Body of pancreas (tissue), 4 donors: ENCODE measurements around the gene SYNPO2. TPM values are rescaled to one million over a fixed set of nuclear protein-coding genes. Genes with fewer than 3 reads are reported as not detected.
"Not testable (repeated sequence)": the region's sequence is repeated elsewhere in the genome, so short reads cannot be mapped to it uniquely, and the experiment has no call there.

Experiments
- ATAC-seq: fragments of 150-250 bp; one replicate; pipeline ENCODE4 v1.9.1; 2016
- DNase-seq, 4 donors: peaks; one replicate each; pipeline ENCODE4 v3.0.0-alpha.2; 2019
- H3K27ac ChIP-seq, 4 donors: fragments of 200-600 bp; sonication (generic); 1 replicate in 3 of 4; 2 replicates in 1 of 4; pipeline versions ENCODE4 v1.5.1 to v1.6.1; 2016 to 2019; ENCODE audit warnings: mild to moderate bottlenecking in 1 of 4, mixed read lengths in 1 of 4, moderate library complexity in 1 of 4
- H3K27me3 ChIP-seq, 2 donors: fragments of 200-600 bp; sonication (generic); one replicate each; pipeline ENCODE4 v1.6.0; 2016; ENCODE audit warnings: mild to moderate bottlenecking in 1 of 2
- H3K36me3 ChIP-seq, 2 donors: fragments of 200-600 bp; sonication (generic); replicated peaks in 1 of 2; 2 replicates each; pipeline ENCODE4 v1.5.1; 2016; ENCODE audit warnings: low read depth in 2 of 2; ENCODE audit not compliant: insufficient read depth in 1 of 2
- H3K4me1 ChIP-seq: fragments of 200-600 bp; sonication (generic); one replicate; pipeline ENCODE4 v1.6.0; 2016
- H3K4me3 ChIP-seq, 2 donors: fragments of 200-600 bp; sonication (generic); 1 replicate in 1 of 2; 2 replicates in 1 of 2; pipeline ENCODE4 v1.5.1; 2016 to 2019
- H3K9me3 ChIP-seq, 3 donors: fragments of 200-600 bp; sonication (generic); 1 replicate in 2 of 3; 2 replicates in 1 of 3; pipeline ENCODE4 v1.5.1; 2016
- CTCF ChIP-seq, 7 experiments: fragments of 450-650 bp in 4 of 7; fragments of 200-600 bp in 3 of 7; sonication (generic) in 3 of 7; IDR thresholded peaks; one replicate each; pipeline ENCODE4 v1.5.1; 2016 to 2019; ENCODE audit warnings: antibody characterized with exemption in 7 of 7
- POLR2A ChIP-seq, 3 donors: fragments of 450-650 bp; IDR thresholded peaks; one replicate each; pipeline ENCODE4 v1.6.1; 2016; ENCODE audit warnings: antibody characterized with exemption in 3 of 3, mild to moderate bottlenecking in 2 of 3
- WGBS, 2 donors: methylation state at CpG; one replicate each; pipeline ENCODE4 v1.1.5; 2017; 5-methylcytosine and 5-hydroxymethylcytosine counted together
- intact Hi-C: fragments of 100-400 bp; cut with DNase I; formaldehyde crosslinking; loops from one replicate; pipeline ENCODE4 v1.15.1; 2023
- total RNA-seq, 2 donors: library from RNA; depleted of rRNA; stranded (reverse); fragments of >200 nt; gene quantifications; one replicate each; pipeline ENCODE4 v1.1.0, GENCODE V29; 2016

The SYNPO2 gene
- total RNA-seq, 2 donors from 2014 or later, result 7.6 to 19.5 TPM

- H3K27ac ChIP-seq, result no peak overlapping the region
- no peak for ATAC-seq
- intact Hi-C loops, result no loop called here
These were observed 108.9 kb downstream of the SYNPO2 start for GRCh38 chr4:118997601-118998000.

GRCh38 chr4:118999919-119000318 is 111.3 kb downstream of the SYNPO2 start:
- Histone ChIP-seq H3K36me3 (no peaks in the 10 kb centered on the region), H3K27me3 (no peaks in the 10 kb centered on the region), H3K27ac (no peak overlapping the region), H3K4me1 (no peaks in the 10 kb centered on the region), H3K9me3 (no peaks in the 10 kb centered on the region), H3K4me3 (no peak overlapping the region)
- TF ChIP-seq CTCF (IDR thresholded peaks at IDR 0.05) (no peak), POLR2A (IDR thresholded peaks at IDR 0.05) (no peak)
- intact Hi-C loops, result no loop called here
- DNase-seq (no peak), ATAC-seq (no peak)
- WGBS, 2 donors, result 42 to 57% methylated on average over 1 of the region's 1 CpG

More at GRCh38 chr4:118997601-118998000, 108.9 kb downstream of the SYNPO2 start:
- Histone ChIP-seq H3K4me3 (no peak overlapping the region), H3K4me1 (no peaks in the 10 kb centered on the region), H3K36me3 (no peaks in the 10 kb centered on the region), H3K27me3 (no peaks in the 10 kb centered on the region), H3K9me3 (no peaks in the 10 kb centered on the region)
- no peak for DNase-seq
- TF ChIP-seq CTCF (IDR thresholded peaks at IDR 0.05) (no peak), POLR2A (IDR thresholded peaks at IDR 0.05) (no peak)

- Histone ChIP-seq H3K9me3 (no peaks in the 10 kb centered on the region), H3K27ac (no peak overlapping the region), H3K36me3 (no peaks in the 10 kb centered on the region), H3K4me1 (no peaks in the 10 kb centered on the region), H3K27me3 (no peaks in the 10 kb centered on the region), H3K4me3 (no peak overlapping the region)
- TF ChIP-seq POLR2A (IDR thresholded peaks at IDR 0.05), result no peak
- TF ChIP-seq CTCF (IDR thresholded peaks at IDR 0.05), result no peak
- 77 to 87% methylated on average over 4 of the region's 4 CpGs for WGBS, 2 donors
- DNase-seq, result no peak
- ATAC-seq, result no peak
- intact Hi-C loops, result no loop called here
These were observed 111.7 kb downstream of the SYNPO2 start for GRCh38 chr4:119000400-119000799.

GRCh38 chr4:119002476-119002875 is 113.8 kb downstream of the SYNPO2 start:
- no peaks in the 10 kb centered on the region for H3K36me3 ChIP-seq
- H3K27me3 ChIP-seq, result no peaks in the 10 kb centered on the region
- intact Hi-C loops, result no loop called here
- WGBS, 2 donors, result 67 to 81% methylated on average over 3 of the region's 3 CpGs
- TF ChIP-seq POLR2A (IDR thresholded peaks at IDR 0.05) (no peak), CTCF (IDR thresholded peaks at IDR 0.05) (no peak)
- H3K4me3 ChIP-seq, result no peak overlapping the region
- no peaks in the 10 kb centered on the region for H3K9me3 ChIP-seq
- H3K4me1 ChIP-seq, result no peaks in the 10 kb centered on the region
- no peak overlapping the region for H3K27ac ChIP-seq
- ATAC-seq (no peak), DNase-seq (no peak)

- H3K27ac ChIP-seq, DNase-seq, H3K27me3 ChIP-seq, ATAC-seq, H3K4me1 ChIP-seq, H3K4me3 ChIP-seq, H3K9me3 ChIP-seq, intact Hi-C loops, H3K36me3 ChIP-seq: not testable (repeated sequence)
- 19 to 28% methylated on average over 1 of the region's 1 CpG for WGBS, 2 donors
These were observed 114.3 kb downstream of the SYNPO2 start for GRCh38 chr4:119003001-119003400.
